Loucy (cell line): ENCODE data around the gene PEAK1.

ENCODE experiments used
- H2AFZ ChIP-seq: fragments of 200-600 bp; sonication (generic); 2 replicates; pipeline ENCODE4 v1.6.0; 2016; ENCODE audit warnings: antibody characterized with exemption, mild to moderate bottlenecking, low read length, moderate library complexity
- H3F3A ChIP-seq: fragments of 200-600 bp; 2 replicates; pipeline ENCODE4 v1.6.0; 2016; ENCODE audit warnings: antibody characterized with exemption, low read depth, mild to moderate bottlenecking
- H3K27me3 ChIP-seq: fragments of 200-600 bp; sonication (generic); 2 replicates; pipeline ENCODE4 v1.6.1; 2014; ENCODE audit warnings: low read length, mild to moderate bottlenecking; ENCODE audit not compliant: insufficient read depth, poor library complexity, severe bottlenecking
- H3K36me3 ChIP-seq: fragments of 200-600 bp; sonication (generic); 2 replicates; pipeline ENCODE4 v1.6.1; 2016; ENCODE audit warnings: low read length; ENCODE audit not compliant: insufficient read depth
- H3K4me1 ChIP-seq: fragments of 200-600 bp; sonication (generic); 2 replicates; pipeline ENCODE4 v1.5.1; 2014; ENCODE audit warnings: low read length, mild to moderate bottlenecking; ENCODE audit not compliant: insufficient read depth, poor library complexity, severe bottlenecking
- H3K4me2 ChIP-seq: fragments of 200-600 bp; sonication (generic); 2 replicates; pipeline ENCODE4 v1.6.0; 2014; ENCODE audit warnings: antibody characterized with exemption, low read length, low read depth, mild to moderate bottlenecking; ENCODE audit not compliant: poor library complexity, severe bottlenecking
- H3K4me3 ChIP-seq: fragments of 200-600 bp; sonication (generic); 2 replicates; pipeline ENCODE4 v1.5.1; 2014; ENCODE audit warnings: low read length, mild to moderate bottlenecking, mixed read lengths; ENCODE audit not compliant: poor library complexity, severe bottlenecking
- H3K79me2 ChIP-seq: fragments of 200-600 bp; sonication (generic); 2 replicates; pipeline ENCODE4 v1.6.1; 2014; ENCODE audit warnings: low read length; ENCODE audit not compliant: insufficient read depth
- H3K9ac ChIP-seq: fragments of 200-600 bp; sonication (generic); 2 replicates; pipeline ENCODE4 v1.6.0; 2014; ENCODE audit warnings: mild to moderate bottlenecking, low read depth, low read length, moderate library complexity; ENCODE audit not compliant: poor library complexity, severe bottlenecking
- H3K9me2 ChIP-seq: fragments of 200-600 bp; sonication (generic); replicated peaks from 2 replicates; pipeline ENCODE4 v1.6.1; 2016; ENCODE audit warnings: low read depth, low read length, mixed read lengths
- H3K9me3 ChIP-seq: fragments of 200-600 bp; sonication (generic); 2 replicates; pipeline ENCODE4 v1.6.1; 2014; ENCODE audit warnings: mild to moderate bottlenecking, antibody characterized with exemption, low read length, low read depth; ENCODE audit not compliant: insufficient read depth
- H4K20me1 ChIP-seq: fragments of 200-600 bp; sonication (generic); 2 replicates; pipeline ENCODE4 v1.6.0; 2014; ENCODE audit warnings: antibody characterized with exemption, low read length, mild to moderate bottlenecking; ENCODE audit not compliant: insufficient read depth, poor library complexity, severe bottlenecking
- CTCF ChIP-seq: fragments of 200-600 bp; sonication (generic); conservative IDR thresholded peaks from 2 replicates; pipeline ENCODE4 v1.5.1; 2014; ENCODE audit warnings: mild to moderate bottlenecking, antibody characterized with exemption, low read length
- EZH2phosphoT487 ChIP-seq: fragments of 200-600 bp; IDR thresholded peaks from 2 replicates; pipeline ENCODE4 v1.6.1; 2018; ENCODE audit warnings: antibody characterized with exemption, mild to moderate bottlenecking, moderate library complexity, borderline replicate concordance

Gene PEAK1

GRCh38 chr15:77292969-77293558 is 126.8 kb downstream of the PEAK1 start:
- H3F3A ChIP-seq, result 0 out of 2 replicates have a peak, but pooled peaks cover 2% of the 10 kb centered on the region
- H3K9me3 ChIP-seq, result no peaks in the 10 kb centered on the region
- no peaks in the 10 kb centered on the region for H3K9me2 ChIP-seq
- H2AFZ ChIP-seq, result no peak overlapping the region
- H3K4me1 ChIP-seq, result no peaks in the 10 kb centered on the region
- no peak overlapping the region for H3K4me2 ChIP-seq
- H3K27me3 ChIP-seq, result no peaks in the 10 kb centered on the region
- no peaks in the 10 kb centered on the region for H3K79me2 ChIP-seq
- H4K20me1 ChIP-seq, result no peaks in the 10 kb centered on the region
- H3K36me3 ChIP-seq, result no peaks in the 10 kb centered on the region
- no peak overlapping the region for H3K9ac ChIP-seq
- H3K4me3 ChIP-seq, result no peak overlapping the region
- no peak for TF ChIP-seq CTCF
- no peak for TF ChIP-seq EZH2phosphoT487

GRCh38 chr15:77291107-77291506 is 128.8 kb downstream of the PEAK1 start:
- TF ChIP-seq CTCF (no peak), EZH2phosphoT487 (no peak)
- H3K79me2 ChIP-seq, result no peaks in the 10 kb centered on the region
- no peak overlapping the region for H3K9ac ChIP-seq
- H2AFZ ChIP-seq, result no peak overlapping the region
- no peak overlapping the region for H3K4me2 ChIP-seq
- H3K4me3 ChIP-seq, result no peak overlapping the region
- H3K27me3 ChIP-seq, result no peaks in the 10 kb centered on the region
- no peaks in the 10 kb centered on the region for H3K36me3 ChIP-seq
- no peaks in the 10 kb centered on the region for H4K20me1 ChIP-seq
- 0 out of 2 replicates have a peak, but pooled peaks cover 2% of the 10 kb centered on the region for H3F3A ChIP-seq
- H3K9me2 ChIP-seq, result no peaks in the 10 kb centered on the region
- no peaks in the 10 kb centered on the region for H3K9me3 ChIP-seq
- no peaks in the 10 kb centered on the region for H3K4me1 ChIP-seq

- Histone ChIP-seq H3K9ac (no peak overlapping the region), H3K9me3 (no peaks in the 10 kb centered on the region), H3K4me1 (no peaks in the 10 kb centered on the region), H3K9me2 (no peaks in the 10 kb centered on the region), H3K4me2 (no peak overlapping the region), H3F3A (no peaks in the 10 kb centered on the region), H3K4me3 (no peak overlapping the region), H4K20me1 (no peaks in the 10 kb centered on the region), H3K27me3 (no peaks in the 10 kb centered on the region), H3K36me3 (0 out of 2 replicates have a peak, but pooled peaks cover 4% of the 10 kb centered on the region), H2AFZ (no peak overlapping the region), H3K79me2 (no peaks in the 10 kb centered on the region)
- no peak for TF ChIP-seq CTCF
- TF ChIP-seq EZH2phosphoT487, result no peak
Observed at GRCh38 chr15:77287385-77287784, 132.5 kb downstream of the PEAK1 start.
